HG02610 (cell line): Measurements from ENCODE around the gene SLC4A1.
"Not testable (repeated sequence)": the region's sequence is repeated elsewhere in the genome, so short reads cannot be mapped to it uniquely, and the experiment has no call there.

Source experiments
- ATAC-seq: cut with Tn5 transposase; IDR thresholded peaks from one replicate; pipeline ENCODE4 v1.9.1; 2021; ENCODE audit warnings: mild to moderate bottlenecking, moderate library complexity; ENCODE audit not compliant: unreplicated experiment

The SLC4A1 gene

DNA sequence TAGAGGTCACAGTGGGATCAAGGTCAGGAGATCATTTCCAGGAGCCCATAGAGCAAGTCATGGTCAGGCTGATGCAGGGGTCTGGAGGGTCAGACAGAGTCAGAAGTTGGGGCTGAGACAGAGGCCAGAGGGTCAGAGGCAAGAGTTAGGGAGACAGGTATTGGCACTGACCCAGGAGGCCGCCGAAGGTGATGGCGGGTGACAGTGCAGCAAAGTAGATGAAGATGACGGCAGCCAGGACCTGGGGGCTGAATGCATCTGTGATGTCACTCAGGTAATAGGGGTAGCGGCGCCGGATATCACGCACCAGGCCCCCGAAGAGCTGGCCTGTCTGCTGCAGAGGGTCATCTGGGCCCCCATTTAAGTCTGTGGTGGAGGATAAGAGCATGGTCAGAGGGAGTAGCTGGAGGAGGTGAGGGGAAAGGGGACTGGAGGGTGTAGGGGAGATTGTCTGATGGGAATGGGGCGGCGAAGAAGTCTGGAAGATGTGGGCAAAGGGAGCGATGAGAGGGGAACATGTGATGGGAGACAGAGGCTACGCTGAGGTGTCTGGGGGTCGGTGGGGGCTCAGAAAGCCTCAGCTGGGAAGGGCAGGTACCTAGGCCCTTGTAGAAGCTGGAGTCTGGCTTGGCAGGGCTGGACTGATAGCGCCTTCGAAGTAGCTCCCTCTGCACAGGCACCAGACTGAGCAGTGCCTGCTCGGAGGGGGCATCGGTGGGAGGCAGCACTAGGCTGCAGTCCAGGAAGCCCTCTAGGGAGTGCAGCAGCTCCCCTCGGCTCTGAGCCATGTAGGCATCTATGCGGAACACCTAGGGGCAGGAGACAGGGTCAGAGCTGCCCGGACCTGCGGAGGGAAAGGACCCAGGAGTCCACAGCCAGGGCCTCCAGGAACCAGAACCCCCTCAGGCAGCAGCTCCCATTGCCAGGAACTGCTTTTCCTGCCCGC, 9.8 kb downstream of the SLC4A1 start:
- ATAC-seq = no peak

- no peak for ATAC-seq
Observed at GRCh38 chr17:44256671-44257070, 11.3 kb downstream of the SLC4A1 start.

DNA sequence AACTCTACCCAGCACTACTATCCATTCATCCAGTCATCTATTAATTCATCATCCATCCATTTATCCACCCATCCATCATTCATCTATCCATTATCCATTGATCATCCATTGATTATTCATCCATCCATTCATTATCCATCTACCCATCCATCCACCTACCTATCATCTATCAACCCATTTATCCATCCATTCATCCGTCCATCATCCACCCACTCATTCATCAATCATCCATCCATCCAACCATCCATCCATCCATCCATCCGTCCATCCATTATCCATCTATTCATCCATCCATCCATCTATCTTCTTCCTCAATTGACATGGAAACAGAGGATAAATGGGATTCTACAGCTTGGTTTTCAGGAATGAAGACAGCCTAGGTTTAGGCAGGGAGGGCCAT, 12.0 kb downstream of the SLC4A1 start:
- no peak for ATAC-seq

- ATAC-seq = no peak
Observed at GRCh38 chr17:44254361-44255095, 13.4 kb downstream of the SLC4A1 start.

DNA sequence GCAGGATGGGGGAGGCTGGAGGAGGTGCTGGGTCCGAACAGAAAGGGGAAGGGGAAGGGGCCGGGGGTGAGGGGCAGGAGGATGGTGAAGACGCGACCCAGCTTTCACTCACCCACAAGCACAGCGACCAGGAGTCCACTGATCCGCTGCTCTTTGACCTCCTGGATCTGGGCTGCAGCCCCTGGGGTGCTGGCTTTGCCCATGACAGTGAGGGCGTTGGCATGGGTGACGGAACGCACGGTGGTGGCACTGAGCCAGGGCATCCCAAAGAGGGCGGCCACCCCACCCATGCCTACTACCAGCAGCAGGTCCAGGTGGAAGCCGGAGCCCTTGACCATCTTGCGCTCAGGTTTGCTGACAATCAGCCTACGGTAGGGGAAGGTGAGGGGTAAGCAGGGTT, 14.9 kb downstream of the SLC4A1 start:
- ATAC-seq = no peak

- ATAC-seq = no peak
Observed at GRCh38 chr17:44251062-44251461, 16.9 kb downstream of the SLC4A1 start.

DNA sequence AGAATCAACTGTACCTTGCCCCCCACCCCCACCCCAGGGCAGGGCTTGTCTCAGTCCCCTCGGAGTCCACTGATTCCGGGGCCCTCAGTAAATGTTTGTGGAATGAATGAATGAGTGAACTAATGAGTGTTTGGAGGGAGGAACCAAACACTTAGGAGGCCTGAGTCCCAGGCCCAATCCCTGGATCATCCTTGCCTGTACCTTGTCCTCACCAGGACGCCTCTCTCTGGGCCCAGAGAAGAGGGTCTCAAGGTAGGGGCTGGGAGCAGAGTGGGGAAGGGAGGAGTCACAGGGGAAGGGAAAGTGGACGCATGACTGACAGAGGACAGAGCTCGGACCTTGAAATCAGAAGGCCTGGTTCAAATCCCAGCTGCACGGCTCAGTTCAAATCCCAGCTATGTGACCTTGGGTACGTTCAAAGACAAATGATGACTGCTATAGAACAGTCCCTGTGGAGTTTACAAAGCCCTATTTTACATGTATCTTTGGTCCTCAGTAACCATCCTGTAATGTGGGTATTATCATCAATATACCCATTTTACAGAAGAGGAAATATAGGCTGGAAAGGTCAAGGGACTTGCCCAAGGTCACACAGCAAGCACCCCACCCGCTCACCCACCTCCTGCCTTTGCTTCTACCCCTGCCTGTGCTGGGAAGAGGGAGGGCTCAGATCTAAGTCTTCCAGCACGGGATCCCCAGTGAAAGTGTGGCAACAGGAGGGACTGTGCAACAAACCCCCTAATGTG, 18.3 kb downstream of the SLC4A1 start:
- no peak for ATAC-seq

GRCh38 chr17:44247876-44248736, 19.8 kb downstream of the SLC4A1 start:
- ATAC-seq = no peak

DNA sequence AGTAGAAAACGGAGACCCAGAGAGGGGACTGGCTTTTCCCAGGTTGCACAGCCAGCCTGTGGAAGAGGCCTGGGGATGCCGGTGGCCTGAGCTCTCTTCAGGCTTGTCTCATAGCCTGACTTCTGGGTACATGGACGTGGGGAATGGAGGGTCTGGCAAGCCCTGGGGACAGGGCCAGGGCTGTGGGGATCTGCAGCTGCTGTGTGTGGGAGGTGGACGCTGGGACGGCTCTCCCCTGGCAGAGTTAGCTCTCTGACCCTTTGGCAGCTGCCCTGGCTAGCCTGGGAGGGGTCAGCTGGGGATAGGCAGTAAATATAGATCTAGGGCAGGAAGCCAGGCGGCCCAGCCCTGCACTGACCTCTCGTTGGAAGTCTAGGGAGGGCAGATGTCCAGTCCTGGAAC, 20.5 kb downstream of the SLC4A1 start:
- ATAC-seq = no peak

DNA sequence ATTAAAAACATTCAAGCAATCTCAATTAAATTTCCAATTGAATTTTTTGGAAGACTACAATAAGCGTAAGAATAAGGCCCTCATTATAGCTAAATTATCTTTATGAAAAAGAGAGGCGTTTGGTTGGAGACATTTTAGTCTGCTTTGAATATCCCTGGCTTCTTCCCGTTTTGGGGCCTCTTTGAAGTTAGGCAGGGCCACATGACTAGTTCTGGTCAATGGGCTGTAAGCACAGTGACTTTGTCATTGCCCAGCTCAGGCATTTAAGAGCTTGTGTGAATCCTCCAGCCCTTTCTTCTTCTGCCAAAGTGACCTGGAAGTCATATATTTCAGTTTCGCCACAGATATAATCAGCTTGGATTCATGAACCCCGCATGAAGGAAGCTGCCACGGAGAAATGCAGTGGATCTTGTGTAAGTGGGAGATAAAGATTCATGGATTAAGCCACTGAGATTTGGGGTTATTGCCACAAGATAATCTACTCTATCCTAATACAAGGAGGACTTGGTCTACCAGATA, 26.8 kb downstream of the SLC4A1 start:
- no peak for ATAC-seq

DNA sequence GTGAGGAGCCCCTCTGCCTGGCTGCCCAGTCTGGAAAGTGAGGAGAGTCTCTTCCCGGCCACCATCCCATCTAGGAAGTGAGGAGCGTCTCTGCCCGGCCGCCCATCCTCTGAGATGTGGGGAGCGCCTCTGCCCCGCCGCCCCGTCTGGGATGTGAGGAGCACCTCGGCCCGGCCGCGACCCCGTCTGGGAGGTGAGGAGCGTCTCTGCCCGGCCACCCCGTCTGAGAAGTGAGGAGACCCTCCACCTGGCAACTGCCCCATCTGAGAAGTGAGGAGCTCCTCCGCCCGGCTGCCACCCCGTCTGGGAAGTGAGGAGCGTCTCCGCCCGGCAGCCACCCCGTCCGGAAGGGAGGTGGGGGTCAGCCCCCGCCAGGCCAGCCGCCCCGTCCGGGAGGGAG, 30.0 kb downstream of the SLC4A1 start:
- not testable (repeated sequence) for ATAC-seq

- no peak for ATAC-seq
Observed at GRCh38 chr17:44236444-44236991, 31.4 kb downstream of the SLC4A1 start.

DNA sequence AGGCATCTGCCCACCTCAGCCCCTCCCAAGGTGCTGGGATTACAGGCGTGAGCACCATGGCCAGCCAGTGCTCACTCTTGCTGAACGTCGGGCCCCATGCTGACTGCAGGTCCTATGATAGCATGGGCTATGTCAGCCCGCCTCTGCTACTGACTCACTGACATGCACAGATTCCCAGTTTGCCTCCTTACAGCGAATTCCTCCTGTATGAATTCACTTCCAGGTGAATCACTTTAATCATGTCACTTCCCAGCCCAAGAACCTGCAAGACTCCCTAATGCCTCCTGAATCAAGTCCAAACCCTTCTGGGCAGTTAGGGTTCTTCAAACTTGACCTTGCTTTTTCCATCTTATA, 32.4 kb downstream of the SLC4A1 start:
- ATAC-seq = no peak

GRCh38 chr17:44233582-44233981, 34.4 kb downstream of the SLC4A1 start:
- no peak for ATAC-seq

DNA sequence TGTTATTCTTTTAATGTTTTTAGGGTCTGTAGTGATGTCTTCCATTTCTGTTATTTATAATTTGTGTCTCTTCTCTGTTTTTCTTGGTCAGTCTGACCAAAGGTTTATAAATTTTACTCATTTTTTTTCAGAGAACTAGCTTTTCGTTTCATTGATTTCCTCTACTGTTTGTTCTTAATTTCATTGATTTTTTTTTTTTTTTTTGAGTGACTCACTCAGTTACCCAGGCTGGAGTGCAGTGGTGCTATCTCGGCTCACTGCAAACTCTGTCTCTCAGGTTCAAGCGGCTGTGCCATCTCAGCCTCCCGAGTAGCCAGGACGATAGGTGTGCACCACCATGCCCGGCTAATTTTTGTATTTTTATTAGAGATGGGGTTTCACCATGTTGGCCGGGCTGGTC, 35.9 kb downstream of the SLC4A1 start:
- no peak for ATAC-seq

- no peak for ATAC-seq
Observed at GRCh38 chr17:44230140-44230539, 37.8 kb downstream of the SLC4A1 start.

DNA sequence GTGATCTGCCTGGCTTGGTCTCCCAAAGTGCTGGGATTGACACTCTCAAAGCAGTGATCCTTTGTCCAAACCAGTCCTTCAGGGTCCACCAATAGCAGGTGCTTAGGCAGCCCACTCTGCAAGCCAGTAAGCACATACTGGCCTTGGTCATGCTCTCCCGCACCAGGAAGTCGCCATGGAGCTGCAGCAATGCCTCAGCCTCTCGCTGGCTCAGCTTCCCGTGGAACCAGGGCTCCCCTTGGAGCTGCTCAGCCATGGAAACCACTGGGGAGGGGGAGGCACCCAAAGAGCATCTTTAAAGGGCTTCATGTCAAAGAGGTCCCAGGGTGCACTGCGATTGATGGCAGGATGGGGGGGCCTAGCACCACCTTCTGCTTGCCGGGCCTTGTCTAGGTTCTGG, 38.8 kb downstream of the SLC4A1 start:
- ATAC-seq = no peak

DNA sequence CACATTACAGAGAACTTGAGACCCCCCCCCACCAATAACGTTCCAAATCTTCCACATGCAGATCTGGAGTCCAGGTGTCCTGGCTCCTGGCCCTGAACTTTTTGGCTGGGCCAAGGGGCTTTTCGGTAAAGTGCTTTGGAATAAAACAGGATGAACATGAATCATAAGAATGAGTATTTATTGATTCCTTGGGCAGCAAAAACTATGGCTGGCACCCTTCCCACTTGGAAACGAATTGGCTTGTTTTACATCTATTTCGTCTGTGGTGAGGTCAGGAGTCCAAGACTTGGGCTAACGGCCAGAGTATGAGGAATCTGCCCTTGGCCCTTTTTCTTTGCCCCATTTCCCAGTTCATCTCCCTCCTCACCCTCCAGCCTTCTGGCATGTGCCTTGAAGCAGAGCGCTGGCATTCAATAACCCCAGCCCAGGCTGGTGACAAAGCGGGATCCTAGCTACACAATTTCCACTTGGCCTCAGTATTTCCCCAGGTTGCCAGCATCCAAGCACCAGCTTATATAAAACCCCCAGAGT, 44.3 kb downstream of the SLC4A1 start:
- ATAC-seq = no peak

DNA sequence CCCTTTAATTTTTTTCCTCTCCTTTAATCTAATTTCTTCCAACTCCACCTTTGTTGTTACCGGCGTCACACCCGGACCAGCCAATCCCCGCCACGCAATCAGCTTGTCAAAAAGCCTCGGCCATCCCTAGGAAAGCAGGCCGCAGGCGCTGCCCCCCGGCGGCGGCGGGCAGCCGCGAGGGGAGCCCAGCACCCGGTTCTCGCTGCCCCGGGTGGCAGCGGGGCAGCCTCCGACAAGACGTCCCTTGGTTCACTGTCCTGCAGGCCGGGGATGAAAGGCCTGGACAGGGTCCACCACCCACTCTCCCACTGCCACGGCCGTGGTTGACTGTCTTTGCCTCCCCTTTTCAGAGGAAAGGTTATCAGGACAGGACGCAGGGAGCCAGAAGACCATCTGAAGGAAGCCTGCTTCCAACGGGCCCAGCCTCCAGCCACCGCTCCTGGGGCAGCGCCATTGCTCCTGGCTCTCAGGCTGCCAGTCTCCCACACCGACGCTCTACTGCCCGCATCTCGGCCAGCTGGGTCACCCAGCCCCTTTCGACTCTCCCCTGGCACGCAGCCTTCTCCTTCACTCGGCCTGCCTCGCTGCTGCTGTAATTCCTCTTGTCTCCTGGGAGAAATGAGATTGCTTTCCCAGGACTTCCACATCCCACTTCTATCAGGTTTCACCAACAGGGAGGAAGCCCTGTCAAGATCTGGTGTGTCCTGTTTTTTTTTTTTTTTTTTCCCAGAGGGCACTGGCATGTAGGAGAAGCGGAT, 45.6 kb downstream of the SLC4A1 start:
- ATAC-seq = no peak
